Measurements from ENCODE around the gene MYBBP1A. TPM values are rescaled to one million over a fixed set of nuclear protein-coding genes. Genes with fewer than 3 reads are reported as not detected.
"Not testable (repeated sequence)": the region's sequence is repeated elsewhere in the genome, so short reads cannot be mapped to it uniquely, and the experiment has no call there.

MYBBP1A gene
- polyA plus RNA-seq, 1 donor, result 46.0 TPM

DNA sequence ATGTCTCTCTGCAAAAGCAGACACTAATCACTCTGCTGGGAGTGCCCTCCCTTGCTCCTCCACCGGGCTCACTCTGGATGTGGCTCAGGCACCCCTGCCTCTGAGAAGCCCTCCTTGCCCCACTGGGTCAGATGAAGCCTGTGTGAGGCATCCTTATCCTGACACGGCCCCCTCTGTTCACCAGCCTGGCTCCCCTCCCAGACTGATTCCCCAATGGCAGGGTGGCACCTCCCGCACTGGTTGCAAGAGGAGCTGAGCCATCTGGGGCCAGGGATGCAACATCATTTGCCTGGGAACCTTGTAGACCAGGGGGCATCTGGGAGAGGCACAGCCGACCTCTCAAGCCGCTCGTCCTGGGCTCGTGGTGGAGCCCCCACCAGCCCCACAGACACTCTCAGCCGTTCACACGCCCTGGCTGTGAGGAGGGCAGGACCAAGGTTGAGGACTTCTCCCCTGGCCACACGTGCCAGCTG is 35.8 kb upstream of the MYBBP1A start:
- no CpG with 5 or more reads among the region's 10 CpGs for WGBS (ENCODE audit: insufficient coverage, low lambda C conversion rate)
- peaks cover 43% of the 10 kb centered on the region for H3K4me1 ChIP-seq (ENCODE audit: control insufficient read depth, insufficient read depth, low read length)

DNA sequence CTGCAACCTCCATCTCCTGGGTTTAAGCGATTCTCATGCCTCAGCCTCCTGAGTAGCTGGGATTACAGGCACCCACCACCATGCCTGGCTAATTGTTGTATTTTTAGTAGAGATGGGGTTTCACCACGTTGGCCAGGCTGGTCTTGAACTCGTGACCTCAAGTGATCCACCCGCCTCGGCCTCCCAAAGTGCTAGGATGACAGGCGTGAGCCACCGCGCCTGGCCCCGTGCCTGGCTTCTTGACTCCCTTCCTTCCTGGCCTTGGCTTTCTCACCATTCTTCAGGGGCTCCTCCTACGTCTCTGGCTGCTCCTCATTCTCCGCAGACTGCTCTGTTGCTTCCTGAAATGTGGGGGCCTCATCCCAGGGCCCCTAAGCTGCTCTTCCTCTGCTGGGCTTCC is 34.9 kb upstream of the MYBBP1A start:
- H3K36me3 ChIP-seq (ENCODE audit: control insufficient read depth, insufficient read depth, low read length), result peaks cover 14% of the 10 kb centered on the region
- no CpG with 5 or more reads among the region's 11 CpGs for WGBS (ENCODE audit: insufficient coverage, low lambda C conversion rate)
- not testable (repeated sequence) for H3K4me3 ChIP-seq (ENCODE audit: low read length); H3K9me3 ChIP-seq (ENCODE audit: control insufficient read depth, low read depth, low read length); DNase-seq; H3K27ac ChIP-seq (ENCODE audit: low read length); H3K27me3 ChIP-seq (ENCODE audit: control insufficient read depth, insufficient read depth, low read length)
- peaks cover 45% of the 10 kb centered on the region for H3K4me1 ChIP-seq (ENCODE audit: control insufficient read depth, insufficient read depth, low read length)

More for the DNA sequence above, 35.8 kb upstream of the MYBBP1A start:
- Histone ChIP-seq H3K9me3 (ENCODE audit: control insufficient read depth, low read depth, low read length) (no peaks in the 10 kb centered on the region), H3K36me3 (ENCODE audit: control insufficient read depth, insufficient read depth, low read length) (peaks cover 14% of the 10 kb centered on the region), H3K27me3 (ENCODE audit: control insufficient read depth, insufficient read depth, low read length) (no peaks in the 10 kb centered on the region), H3K27ac (ENCODE audit: low read length) (no peak overlapping the region), H3K4me3 (ENCODE audit: low read length) (no peak overlapping the region)
- DNase-seq, result no peak

DNA sequence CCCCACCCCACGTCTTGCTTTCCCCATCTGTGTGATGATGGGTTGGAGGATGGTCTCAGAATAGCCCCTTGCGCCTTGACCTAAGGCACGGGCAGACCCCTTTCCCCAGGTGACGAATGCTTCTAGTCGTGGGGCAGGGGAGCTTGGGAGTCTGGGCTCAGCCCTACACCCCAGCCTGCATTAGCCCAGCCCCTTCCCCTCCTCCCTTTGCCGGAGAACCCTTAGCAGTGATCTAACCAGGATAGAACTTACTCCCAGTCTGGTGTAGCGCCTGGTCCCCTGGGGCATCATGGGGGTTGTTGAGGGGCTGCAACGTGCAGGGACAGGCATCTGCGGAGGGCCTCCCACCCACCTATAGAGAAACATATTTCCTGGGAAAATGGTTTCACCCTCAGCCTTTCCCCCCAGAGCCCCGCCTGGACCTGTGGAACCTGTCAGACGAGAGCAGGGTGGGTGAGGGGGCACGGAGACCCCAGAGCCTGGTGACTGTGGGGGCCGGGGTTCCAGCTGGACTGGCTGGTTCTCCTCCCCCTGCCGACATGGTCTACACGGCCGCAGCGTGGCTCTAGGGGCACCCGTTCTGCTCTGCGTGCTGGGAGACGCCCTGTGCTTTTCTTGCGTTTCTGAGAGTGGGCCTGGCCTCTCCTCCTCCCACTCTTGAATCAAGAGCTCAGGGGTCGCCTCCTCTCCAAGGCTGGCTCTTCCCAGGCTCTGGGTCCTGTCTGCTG is 33.9 kb upstream of the MYBBP1A start:
- Histone ChIP-seq H3K36me3 (ENCODE audit: control insufficient read depth, insufficient read depth, low read length) (peaks cover 14% of the 10 kb centered on the region), H3K4me1 (ENCODE audit: control insufficient read depth, insufficient read depth, low read length) (peaks cover 40% of the 10 kb centered on the region), H3K4me3 (ENCODE audit: low read length) (no peak overlapping the region), H3K27me3 (ENCODE audit: control insufficient read depth, insufficient read depth, low read length) (peaks cover 4% of the 10 kb centered on the region), H3K9me3 (ENCODE audit: control insufficient read depth, low read depth, low read length) (no peaks in the 10 kb centered on the region), H3K27ac (ENCODE audit: low read length) (no peak overlapping the region)
- no CpG with 5 or more reads among the region's 22 CpGs for WGBS (ENCODE audit: insufficient coverage, low lambda C conversion rate)
- no peak for DNase-seq

DNA sequence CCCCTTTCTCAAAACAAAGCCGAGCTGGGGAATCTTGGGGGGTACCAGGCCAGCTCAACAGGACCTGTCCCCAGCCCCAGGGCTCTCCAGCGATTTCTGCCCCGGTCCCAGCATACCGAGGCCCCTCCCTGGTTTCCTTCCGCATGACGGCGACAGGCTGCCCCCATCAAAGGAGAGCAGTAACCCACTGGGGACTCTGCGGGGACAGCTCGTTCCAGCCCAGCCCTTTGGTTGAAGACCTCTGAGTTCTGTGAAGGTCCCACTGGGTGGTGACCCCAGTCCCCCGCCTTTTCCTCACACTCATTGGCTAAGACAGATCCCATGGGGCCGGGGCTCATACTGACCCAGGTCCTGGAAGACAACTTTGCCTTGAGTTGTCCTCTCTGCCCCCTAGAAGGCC is 33.2 kb upstream of the MYBBP1A start:
- Histone ChIP-seq H3K27me3 (ENCODE audit: control insufficient read depth, insufficient read depth, low read length) (peaks cover 5% of the 10 kb centered on the region), H3K4me3 (ENCODE audit: low read length) (no peak overlapping the region), H3K36me3 (ENCODE audit: control insufficient read depth, insufficient read depth, low read length) (peaks cover 11% of the 10 kb centered on the region), H3K27ac (ENCODE audit: low read length) (no peak overlapping the region), H3K9me3 (ENCODE audit: control insufficient read depth, low read depth, low read length) (no peaks in the 10 kb centered on the region), H3K4me1 (ENCODE audit: control insufficient read depth, insufficient read depth, low read length) (peaks cover 45% of the 10 kb centered on the region)
- no CpG with 5 or more reads among the region's 11 CpGs for WGBS (ENCODE audit: insufficient coverage, low lambda C conversion rate)
- no peak for DNase-seq

DNA sequence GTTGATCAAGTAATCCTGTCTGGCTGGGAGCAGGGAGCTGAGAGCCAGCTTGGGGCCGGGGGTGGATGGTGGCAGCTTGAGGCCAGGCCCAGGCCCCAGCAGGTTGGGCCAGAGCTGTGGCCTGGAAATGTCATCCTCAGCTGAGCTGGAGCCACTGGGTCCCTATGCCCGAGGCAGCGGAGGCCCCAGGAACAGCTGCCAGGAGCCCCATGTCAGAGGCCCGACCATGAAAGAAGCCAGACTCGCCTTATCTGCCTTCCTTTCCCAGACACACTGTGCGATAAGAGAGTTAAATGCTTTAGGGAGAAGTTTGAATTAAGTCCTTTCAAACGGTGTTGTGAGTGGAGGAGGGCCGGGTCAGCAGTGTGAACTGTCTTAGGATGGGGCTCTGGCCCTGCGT is 32.6 kb upstream of the MYBBP1A start:
- Histone ChIP-seq H3K9me3 (ENCODE audit: control insufficient read depth, low read depth, low read length) (no peaks in the 10 kb centered on the region), H3K36me3 (ENCODE audit: control insufficient read depth, insufficient read depth, low read length) (peaks cover 8% of the 10 kb centered on the region), H3K4me1 (ENCODE audit: control insufficient read depth, insufficient read depth, low read length) (peaks cover 50% of the 10 kb centered on the region), H3K27me3 (ENCODE audit: control insufficient read depth, insufficient read depth, low read length) (peaks cover 7% of the 10 kb centered on the region), H3K27ac (ENCODE audit: low read length) (peak overlapping the region; percentile 56), H3K4me3 (ENCODE audit: low read length) (no peak overlapping the region)
- DNase-seq, result peak in 1 of 2 donors; percentile 57
- no CpG with 5 or more reads among the region's 9 CpGs for WGBS (ENCODE audit: insufficient coverage, low lambda C conversion rate)

DNA sequence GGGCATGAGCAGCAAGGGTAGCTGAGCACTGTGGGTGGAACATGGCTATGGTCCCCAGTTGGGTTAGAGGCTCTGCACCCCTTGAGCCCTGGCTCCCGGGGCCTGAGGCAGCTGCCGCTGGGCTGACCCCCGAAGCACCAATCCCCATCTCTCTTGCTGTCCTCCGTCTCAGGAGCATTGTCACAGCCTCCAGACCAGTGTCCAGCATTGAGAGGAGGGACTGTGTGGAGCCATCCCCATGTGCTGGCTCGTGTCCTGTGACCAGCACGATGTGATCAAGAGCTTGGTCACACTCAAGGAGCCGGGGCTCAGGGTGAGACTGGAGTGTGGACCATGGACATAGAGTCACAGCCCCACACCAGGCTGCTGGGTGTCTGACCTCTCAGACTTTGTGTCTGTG is 32.0 kb upstream of the MYBBP1A start:
- H3K27ac ChIP-seq (ENCODE audit: low read length), result peak overlapping the region; percentile 56
- WGBS (ENCODE audit: insufficient coverage, low lambda C conversion rate), result no CpG with 5 or more reads among the region's 7 CpGs

DNA sequence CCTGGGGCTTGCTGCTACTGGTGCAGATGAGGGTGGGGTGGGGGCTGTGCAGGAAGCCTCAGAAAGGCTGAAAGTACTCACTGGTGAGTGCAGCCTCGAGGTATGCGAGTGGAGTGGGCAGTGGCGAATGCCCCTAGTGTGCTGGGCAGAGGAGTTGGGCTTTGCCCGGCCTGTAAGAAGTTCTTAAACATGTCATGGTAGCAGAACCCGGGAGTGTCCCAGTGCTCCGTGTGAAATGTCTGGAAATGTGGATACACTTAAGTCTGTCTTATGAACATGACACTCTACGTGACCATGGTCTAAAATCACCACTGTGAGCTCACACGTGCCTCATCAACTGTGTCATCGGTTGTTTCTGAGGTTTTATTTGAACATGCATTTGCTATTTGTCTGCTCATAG is 30.9 kb upstream of the MYBBP1A start:
- H3K4me1 ChIP-seq (ENCODE audit: control insufficient read depth, insufficient read depth, low read length), result peaks cover 50% of the 10 kb centered on the region
- H3K27ac ChIP-seq (ENCODE audit: low read length), result peak overlapping the region; percentile 75
- H3K4me3 ChIP-seq (ENCODE audit: low read length), result peak overlapping the region; percentile 89
- H3K9me3 ChIP-seq (ENCODE audit: control insufficient read depth, low read depth, low read length), result no peaks in the 10 kb centered on the region
- H3K27me3 ChIP-seq (ENCODE audit: control insufficient read depth, insufficient read depth, low read length), result peaks cover 7% of the 10 kb centered on the region
- no CpG with 5 or more reads among the region's 9 CpGs for WGBS (ENCODE audit: insufficient coverage, low lambda C conversion rate)
- peaks cover 2% of the 10 kb centered on the region for H3K36me3 ChIP-seq (ENCODE audit: control insufficient read depth, insufficient read depth, low read length)
- no peak for DNase-seq

More for the DNA sequence above, 32.0 kb upstream of the MYBBP1A start:
- no peak for DNase-seq
- Histone ChIP-seq H3K9me3 (ENCODE audit: control insufficient read depth, low read depth, low read length) (no peaks in the 10 kb centered on the region), H3K36me3 (ENCODE audit: control insufficient read depth, insufficient read depth, low read length) (peaks cover 2% of the 10 kb centered on the region), H3K4me3 (ENCODE audit: low read length) (no peak overlapping the region), H3K4me1 (ENCODE audit: control insufficient read depth, insufficient read depth, low read length) (peaks cover 50% of the 10 kb centered on the region), H3K27me3 (ENCODE audit: control insufficient read depth, insufficient read depth, low read length) (peaks cover 7% of the 10 kb centered on the region)

DNA sequence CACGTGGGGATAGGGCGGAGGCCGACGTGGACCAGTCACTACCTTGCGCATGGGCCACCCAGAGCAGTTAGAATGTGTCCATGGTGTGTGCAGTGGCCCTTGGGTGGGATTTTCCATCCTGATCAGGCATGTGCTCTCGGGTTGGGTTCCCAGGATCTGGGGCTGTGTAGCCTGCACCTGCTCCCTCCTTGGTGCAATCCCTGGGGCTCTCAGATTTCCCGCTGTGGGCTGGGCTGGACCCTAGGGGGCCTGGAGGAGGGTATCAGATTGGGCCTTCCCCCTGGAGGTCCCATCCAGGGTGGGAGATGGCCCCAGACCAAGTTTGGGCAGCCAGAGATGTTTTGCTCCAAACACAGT is 30.4 kb upstream of the MYBBP1A start:
- peaks cover 7% of the 10 kb centered on the region for H3K27me3 ChIP-seq (ENCODE audit: control insufficient read depth, insufficient read depth, low read length)
- DNase-seq, result no peak
- WGBS (ENCODE audit: insufficient coverage, low lambda C conversion rate), result no CpG with 5 or more reads among the region's 7 CpGs
- H3K9me3 ChIP-seq (ENCODE audit: control insufficient read depth, low read depth, low read length), result no peaks in the 10 kb centered on the region
- peaks cover 50% of the 10 kb centered on the region for H3K4me1 ChIP-seq (ENCODE audit: control insufficient read depth, insufficient read depth, low read length)
- H3K4me3 ChIP-seq (ENCODE audit: low read length), result peak overlapping the region; percentile 89
- H3K27ac ChIP-seq (ENCODE audit: low read length), result peak overlapping the region; percentile 75
- no peaks in the 10 kb centered on the region for H3K36me3 ChIP-seq (ENCODE audit: control insufficient read depth, insufficient read depth, low read length)

DNA sequence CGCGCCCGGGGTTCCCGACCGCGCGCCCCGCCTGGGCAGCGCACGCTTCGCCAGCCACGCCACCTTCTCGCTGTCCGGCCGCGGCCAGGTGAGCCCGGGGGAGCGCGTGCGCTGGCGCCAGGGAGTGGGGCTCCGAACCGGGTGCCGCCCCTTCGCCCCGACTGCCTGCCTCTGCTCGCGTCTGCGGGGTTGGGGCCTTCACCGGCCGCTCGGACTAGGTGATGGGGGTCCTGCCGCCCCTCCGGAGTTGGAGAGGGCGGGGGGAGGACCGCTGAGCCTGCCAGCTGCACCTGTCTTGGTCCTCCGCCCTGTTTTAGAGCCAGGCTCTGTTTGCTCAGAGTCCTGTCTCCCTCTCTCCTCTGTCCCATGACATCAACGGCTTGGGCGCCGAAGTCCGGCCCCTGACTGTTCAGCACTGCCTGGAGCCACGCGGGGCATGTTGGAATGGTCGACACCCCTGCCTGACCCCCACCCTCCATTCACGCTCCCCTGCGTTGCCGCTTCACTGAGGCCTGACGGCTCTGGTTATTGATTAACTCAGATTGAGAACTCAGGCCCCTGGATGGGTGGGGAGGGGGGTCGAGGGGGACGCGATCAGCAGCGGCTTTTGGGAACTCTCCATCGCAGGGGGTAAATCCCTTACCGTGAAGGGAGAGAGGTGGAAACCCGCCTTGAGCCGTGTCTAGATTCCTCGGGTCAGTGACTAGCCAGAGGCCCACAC is 29.9 kb upstream of the MYBBP1A start:
- no CpG with 5 or more reads among the region's 57 CpGs for WGBS (ENCODE audit: insufficient coverage, low lambda C conversion rate)
- Histone ChIP-seq H3K9me3 (ENCODE audit: control insufficient read depth, low read depth, low read length) (no peaks in the 10 kb centered on the region), H3K27me3 (ENCODE audit: control insufficient read depth, insufficient read depth, low read length) (peaks cover 7% of the 10 kb centered on the region), H3K27ac (ENCODE audit: low read length) (peak overlapping the region; percentile 75), H3K4me1 (ENCODE audit: control insufficient read depth, insufficient read depth, low read length) (peaks cover 50% of the 10 kb centered on the region), H3K4me3 (ENCODE audit: low read length) (peak overlapping the region; percentile 89), H3K36me3 (ENCODE audit: control insufficient read depth, insufficient read depth, low read length) (no peaks in the 10 kb centered on the region)
- DNase-seq, result peak in 1 of 2 donors; percentile 72

DNA sequence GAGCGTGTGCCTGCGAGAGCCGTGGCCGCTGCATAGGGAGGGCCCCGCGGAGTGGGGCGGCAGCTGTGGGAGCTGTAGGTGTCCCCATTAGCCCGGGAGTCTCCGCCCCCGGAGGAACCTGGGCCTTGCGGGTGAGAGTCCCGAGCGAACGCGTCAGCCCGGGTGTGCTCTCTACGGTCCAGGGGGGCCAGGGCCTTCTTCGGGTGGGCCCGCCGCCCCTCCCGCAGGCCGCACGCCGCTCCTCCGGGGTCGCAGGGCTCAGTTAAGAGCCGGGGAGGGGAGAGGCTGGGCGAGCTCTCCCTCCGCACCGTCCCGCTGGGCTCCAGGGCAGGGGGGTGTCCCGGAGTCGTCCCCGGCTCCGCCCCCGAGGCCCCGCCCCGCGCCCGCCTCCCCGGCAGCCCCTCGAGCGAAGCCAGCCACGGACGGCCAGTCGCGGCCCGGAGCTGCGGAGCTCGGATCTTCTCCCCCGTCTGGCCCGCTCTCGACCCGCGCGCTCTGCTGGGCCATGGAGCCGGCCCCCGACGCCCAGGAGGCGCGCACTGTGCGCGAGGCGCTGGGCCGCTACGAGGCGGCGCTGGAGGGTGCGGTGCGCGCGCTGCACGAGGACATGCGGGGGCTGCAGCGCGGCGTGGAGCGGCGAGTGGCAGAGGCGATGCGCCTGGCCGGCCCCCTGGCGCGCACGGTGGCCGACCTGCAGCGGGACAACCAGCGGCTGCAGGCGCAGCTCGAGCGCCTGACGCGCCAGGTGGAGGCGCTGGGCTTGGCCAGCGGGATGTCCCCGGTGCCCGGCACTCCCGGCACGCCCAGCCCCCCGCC is 29.1 kb upstream of the MYBBP1A start, which contains the start of gene SMTNL2:
SMTNL2 (plus strand) TSS at position 429 of the 816 bp plus-strand sequence; CDS start at position 506, 77 bp downstream.
- peaks cover 7% of the 10 kb centered on the region for H3K27me3 ChIP-seq (ENCODE audit: control insufficient read depth, insufficient read depth, low read length)
- peak in 1 of 2 donors; percentile 82 for DNase-seq
- WGBS (ENCODE audit: insufficient coverage, low lambda C conversion rate), result no CpG with 5 or more reads among the region's 100 CpGs
- peak within 1 kb of the TSS; percentile 86 for H3K27ac ChIP-seq (ENCODE audit: low read length)
- no peaks in the 10 kb centered on the region for H3K36me3 ChIP-seq (ENCODE audit: control insufficient read depth, insufficient read depth, low read length)
- H3K4me1 ChIP-seq (ENCODE audit: control insufficient read depth, insufficient read depth, low read length), result peaks cover 50% of the 10 kb centered on the region
- no peaks in the 10 kb centered on the region for H3K9me3 ChIP-seq (ENCODE audit: control insufficient read depth, low read depth, low read length)
- H3K4me3 ChIP-seq (ENCODE audit: low read length), result peak within 1 kb of the TSS; percentile 89
